HG03432 (cell line): ENCODE results near the gene DGKB.

Experiments
- ATAC-seq: cut with Tn5 transposase; IDR thresholded peaks from one replicate; pipeline ENCODE4 v1.9.1; 2021; ENCODE audit warnings: mild to moderate bottlenecking, moderate library complexity; ENCODE audit not compliant: unreplicated experiment

DGKB gene

DNA sequence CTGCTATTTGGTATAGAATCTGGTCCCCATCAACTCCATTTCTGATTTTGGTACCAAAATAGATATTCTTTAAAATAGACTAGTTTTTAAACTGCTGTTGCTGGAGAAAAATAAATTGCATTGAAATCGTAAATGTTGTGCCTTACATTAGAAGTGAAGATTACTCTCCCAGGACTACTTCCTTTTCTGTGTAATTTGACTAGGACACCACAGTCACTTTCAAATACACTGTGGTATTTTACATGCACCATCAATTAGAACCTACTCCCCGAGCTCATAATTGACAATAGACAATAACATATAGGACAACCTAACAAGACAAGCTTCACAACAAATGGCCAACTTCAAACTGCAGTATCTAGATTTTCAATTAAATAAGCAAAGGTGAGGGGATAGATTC, 211.5 kb downstream of the DGKB start:
- ATAC-seq: peak; percentile 54

DNA sequence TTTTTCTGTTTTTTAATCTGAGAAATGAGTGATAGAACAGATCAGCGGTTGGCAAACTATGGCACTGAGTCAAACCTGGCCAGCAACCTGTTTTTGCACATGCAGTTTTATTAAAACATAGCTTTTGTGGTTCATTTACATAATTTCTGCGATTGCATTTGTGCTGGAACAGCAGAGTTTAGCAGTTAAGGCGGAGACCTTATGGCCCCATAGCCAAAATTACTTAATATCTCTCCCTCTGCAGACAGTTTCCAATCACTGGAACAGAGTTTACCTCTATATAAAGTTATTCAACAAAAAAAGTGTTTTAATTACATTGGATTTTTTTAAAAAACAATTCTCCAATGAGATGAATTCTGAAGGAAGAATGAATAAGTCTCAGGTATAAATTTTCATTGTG, 212.1 kb downstream of the DGKB start:
- ATAC-seq: no peak

DNA sequence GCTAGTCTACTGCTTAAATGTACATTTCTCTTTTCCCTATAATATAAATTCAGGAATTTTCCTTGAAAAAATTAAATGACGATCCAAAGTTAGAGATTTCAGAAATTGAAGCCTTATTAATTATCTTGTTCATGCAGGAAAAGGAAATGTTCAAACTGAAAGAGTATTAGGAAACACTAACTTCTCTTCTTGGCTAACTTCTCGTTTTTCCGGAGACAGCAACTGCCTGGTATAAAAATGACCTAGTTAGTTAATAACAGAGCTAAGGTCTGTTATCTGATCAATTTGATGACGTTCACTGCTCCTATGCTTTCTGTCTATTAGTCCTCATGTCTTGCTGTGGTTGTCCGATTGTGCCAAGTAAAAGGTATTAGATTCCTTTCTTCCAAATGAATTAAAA, 212.5 kb downstream of the DGKB start:
- no peak for ATAC-seq

DNA sequence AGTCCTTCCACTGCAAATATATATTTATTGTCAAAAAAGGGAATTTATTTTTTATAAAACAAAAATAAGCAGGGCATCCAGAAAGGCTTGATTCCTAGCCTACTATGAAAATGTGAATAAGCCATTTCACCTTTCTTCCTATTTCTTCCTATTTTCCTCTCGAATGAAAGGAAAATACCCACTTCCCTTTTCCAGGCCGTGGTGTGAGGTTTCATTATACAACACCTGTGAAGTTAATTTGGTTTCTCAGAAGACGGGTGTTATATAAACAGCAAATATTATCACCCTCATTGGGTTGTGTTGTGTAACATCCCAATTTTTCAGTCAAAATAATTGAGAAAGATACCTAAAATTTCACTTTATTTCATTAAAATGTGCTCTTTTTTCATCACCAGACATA, 214.3 kb downstream of the DGKB start:
- no peak for ATAC-seq

DNA sequence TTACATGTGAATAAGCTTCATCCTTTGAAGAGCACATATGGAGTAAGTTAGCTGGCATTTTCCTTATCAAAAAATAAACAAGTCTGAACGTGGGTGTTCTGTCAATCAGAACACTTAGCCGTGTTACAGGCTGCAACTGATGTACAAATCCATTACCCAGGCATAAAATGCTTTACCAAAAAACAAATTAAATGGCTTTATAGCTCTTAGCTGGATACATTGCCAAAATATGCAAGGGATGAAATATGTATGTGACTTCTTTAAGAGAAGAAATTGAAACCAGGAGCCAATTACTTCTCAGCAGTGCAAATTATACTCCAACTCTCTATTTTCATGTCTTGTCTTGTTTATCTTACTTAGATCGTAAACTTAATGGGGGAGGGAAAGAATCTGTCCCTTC, 214.8 kb downstream of the DGKB start:
- no peak for ATAC-seq

DNA sequence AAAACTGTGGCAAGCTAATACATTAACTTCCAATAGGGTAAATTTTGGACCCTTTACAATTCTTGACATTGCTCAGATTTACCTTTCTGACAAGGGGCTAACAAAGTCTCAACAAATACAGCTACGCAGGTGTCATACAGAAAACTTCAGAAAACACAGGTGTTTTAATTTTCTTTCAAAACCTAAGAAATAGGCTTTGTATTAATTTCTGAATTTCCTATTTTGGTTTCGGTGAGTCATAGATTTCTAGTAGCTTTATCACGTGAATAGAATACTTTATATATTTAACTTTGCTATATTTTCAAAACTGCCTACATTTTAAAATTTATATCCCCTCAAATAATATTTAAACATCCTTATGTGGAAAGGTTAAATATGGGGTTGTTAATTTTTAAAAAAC, 215.3 kb downstream of the DGKB start:
- peak; percentile 35 for ATAC-seq

DNA sequence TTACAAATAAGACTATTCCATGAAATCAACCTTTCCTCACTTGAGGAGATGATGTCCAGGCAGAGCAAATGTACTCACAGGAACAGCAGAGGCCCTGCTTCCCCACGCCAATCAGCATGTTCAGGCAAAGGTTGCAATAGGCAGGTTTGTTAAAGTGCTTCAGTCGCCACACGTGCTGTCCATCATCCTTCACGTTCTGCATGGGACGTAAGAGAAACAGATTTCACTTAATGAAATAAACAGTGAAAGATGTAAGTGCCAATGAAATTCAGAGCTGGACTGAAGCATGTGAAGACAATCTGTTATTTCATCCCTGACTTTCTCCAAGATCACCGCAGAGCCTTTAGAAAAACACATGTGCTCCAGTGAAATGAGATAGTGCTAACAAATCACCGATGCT, 217.4 kb downstream of the DGKB start:
- no peak for ATAC-seq

DNA sequence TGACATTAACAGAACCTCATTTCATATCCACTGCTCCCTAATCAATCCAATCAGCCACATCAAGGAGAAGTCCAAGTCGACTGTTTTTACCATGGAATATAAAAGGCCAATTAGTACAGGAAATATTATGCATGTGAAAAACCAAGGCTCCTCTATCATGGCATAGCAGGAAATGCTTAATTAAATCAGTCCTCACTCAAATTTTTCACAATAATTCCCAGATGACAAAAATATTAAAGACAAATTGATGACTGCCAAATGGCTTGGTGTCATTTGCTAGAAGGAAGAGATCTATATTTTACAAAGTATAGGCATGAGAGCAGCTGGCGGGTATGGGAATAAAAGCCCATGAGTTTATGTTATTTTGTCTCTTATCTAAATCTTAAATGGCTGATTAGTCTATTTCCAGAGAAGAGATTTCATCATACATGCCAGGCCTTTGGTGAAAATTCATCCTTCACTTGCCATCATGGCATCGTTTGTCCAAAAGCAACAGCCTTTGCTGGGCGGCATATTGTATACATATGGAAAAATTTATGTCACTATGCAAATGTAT, 219.6 kb downstream of the DGKB start:
- ATAC-seq: no peak

DNA sequence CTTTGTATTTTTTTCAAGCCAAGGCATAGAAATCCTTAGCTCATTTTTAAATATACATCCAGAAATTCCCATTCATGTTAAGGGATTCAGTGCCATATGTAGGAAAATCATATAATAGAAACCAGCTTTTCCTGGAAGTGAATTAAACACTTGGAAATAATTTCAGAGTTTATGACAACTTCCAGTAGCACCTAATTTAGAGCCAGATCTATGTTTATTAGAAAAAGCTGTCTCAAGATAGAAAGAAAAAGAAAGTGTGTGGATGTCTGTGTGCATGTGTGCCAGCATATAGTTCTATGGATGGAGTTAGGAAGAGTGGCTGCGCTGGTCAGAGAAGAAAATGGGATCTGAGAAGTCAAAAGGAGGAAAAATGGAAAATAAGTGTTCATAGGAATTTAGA, 225.7 kb downstream of the DGKB start:
- no peak for ATAC-seq

DNA sequence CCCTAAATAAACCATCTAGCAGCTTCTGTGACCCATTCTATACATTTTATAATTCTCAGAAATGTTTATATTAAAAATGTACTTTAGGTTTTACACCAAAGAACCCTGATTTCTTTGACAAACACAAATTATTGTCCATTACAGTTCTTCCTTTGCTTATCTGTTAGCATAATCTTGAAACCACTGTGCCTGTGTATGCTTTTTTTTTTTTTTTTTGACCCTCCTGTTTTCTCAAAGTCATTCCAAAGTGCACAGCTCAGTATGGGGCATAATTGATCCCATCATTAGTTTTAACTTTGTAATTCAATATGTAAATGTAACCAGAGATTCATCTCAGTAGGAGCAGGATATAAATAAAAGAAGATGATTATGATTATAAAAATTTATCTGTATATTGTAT, 229.3 kb downstream of the DGKB start:
- ATAC-seq: no peak

DNA sequence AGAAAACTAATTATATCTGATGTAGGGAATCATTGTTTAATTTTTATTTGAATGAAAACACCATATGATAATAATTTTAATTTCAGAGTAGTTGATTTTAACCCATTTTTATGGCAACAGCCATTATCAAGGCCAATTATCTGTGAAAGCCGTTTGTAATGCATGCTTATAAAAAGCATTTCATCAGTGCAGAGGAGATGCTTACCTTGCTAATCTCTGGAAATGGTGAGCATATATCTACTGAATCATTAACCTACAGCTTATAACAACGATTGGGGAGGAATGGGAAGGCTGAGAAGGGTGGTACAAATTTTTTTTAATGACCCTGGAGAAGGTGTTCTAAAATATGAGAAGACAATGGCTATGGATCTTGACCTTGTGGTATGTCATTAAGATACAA, 235.6 kb downstream of the DGKB start:
- no peak for ATAC-seq

DNA sequence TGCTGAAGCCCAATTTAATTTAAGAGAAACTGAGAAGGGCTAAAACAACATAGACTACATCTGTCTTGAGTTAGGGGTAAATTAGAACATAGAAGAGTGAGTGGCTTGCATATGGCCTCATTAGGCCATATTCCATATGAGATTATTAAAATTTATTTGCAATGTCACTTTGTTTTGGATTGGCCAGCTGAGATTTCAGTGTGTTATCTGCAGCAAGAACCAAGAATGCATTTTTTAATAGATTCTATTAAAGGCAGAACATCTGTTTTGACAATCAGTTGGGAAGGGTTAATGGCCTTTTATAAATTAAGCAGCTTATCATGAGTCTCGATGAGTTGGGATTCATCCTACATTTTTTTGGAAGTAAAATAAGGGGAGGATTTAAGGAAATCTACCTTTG, 236.2 kb downstream of the DGKB start:
- no peak for ATAC-seq

DNA sequence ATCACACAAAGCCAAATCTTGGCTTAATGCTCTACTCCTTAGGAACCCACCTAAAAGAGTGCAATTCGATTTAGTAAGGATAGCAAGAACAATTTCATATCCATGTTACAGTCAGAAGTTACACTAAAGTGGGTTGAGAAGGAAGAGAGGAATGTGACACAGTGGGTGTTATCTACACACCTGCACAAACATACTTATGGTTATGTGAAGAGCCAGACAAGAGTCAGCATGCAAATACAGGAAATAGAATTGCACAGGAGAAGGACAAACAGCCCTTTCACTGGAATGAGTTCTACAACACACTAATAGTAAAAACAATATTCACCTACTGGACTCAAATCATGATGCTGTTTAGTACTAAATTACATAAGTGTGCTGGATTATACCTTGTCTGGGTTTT, 262.8 kb downstream of the DGKB start:
- no peak for ATAC-seq

DNA sequence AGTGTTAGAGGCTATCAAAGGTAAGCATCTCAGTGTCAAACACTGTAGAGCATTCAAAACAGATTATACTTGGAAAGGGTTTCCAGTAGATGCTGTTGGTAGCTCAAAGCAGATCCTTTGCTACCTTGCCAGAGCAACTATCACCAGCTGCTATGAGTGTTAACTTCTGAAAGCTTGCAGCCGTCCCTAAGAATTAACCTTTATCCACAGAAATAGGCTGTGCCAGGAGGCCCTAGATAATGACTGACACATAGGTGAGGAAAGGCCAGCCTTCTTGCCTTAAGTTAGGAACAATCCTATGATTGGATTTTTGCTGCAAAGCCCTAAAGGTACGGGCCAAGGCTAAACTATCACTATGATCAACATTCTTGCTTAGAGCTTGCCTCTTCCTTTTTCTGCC, 263.2 kb downstream of the DGKB start:
- no peak for ATAC-seq

DNA sequence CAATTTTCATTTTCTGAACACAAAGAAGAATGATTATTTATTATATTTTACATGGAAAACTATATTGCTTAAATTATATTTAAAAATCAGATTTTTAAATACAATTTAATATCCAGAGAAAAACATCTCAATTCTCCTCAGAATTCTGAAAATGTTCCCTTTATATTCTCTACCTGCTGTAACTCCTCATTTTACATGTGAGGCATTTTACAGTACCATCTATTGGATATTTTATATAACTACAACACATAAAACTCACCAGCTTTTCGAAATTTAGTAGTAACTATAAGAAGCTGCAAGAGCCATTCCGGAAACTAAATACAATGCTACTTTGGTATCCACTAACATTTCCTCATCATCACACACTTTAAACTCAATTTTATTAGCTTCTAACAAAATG, 264.6 kb downstream of the DGKB start:
- ATAC-seq: no peak

DNA sequence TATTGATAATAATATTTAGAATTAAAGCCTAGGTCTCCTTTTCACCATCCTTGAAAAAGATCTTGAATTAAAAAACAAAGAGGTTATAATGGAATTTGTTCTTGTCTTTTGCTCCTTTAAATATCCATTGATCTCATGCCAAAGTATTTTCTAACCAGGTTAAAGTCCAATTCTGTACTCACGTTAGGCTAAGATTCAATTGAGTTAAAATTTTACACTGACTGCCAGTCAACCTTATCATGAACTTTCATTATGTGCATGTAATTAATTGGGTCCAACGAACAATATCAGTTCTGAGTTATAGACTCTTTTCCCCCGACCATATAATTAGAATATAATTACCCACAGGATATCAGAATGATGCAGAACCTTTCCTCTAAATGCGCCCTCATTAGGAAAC, 266.6 kb downstream of the DGKB start:
- no peak for ATAC-seq

DNA sequence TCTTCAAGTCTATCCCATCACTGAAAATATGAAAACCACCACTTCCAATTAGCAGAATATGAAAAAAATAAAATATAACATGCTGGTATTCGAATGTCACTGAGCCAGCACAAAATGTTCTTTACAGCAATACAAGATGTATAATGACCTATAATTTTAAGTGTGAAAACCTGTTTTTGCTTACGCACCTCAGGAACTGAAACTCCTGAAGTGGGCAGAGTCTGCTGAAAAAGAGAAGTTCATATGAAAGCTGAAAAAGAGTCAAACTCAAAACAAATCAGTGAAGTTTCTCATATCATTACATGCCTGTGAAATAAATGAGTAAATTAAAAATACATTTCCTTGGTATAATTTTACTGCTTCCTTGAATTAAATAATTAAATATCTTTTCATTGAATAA, 272.5 kb downstream of the DGKB start:
- peak; percentile 69 for ATAC-seq

DNA sequence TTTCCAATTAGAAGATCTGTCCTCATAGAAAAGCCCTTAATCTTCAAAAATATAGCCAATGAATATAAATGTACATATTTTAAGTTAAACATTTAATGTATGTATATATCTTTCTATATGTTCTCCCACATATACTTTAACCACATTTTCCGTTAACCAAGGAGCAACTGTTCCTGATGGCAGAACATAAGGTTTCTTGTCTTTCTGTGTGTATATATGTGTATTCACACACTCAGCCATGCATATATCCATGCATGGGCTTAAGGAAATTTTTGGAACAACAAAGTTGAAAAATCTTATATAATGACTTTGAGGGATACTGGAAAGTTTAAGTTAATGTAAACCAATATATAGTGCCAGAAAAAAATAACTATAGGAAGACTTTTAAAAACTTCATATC, 274.0 kb downstream of the DGKB start:
- ATAC-seq: no peak

DNA sequence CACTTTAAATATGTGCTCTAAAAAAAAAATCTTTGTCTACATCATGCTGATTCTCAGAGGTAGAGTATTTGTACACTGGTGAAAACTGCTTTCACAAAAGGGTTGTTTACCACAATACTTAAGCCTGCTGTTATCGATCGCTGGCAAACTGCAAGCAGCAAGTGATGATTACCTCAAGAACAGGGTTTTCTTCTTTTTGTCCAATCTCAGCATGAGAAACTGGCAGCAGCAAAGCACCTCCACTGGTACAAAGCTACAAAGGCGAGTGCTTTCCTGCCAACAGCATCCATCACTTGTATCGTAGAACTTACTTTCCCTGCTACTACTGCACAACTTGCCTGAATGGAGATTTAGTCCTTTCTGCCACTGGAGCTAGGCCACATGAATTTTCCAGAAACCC, 276.5 kb downstream of the DGKB start:
- ATAC-seq: no peak

DNA sequence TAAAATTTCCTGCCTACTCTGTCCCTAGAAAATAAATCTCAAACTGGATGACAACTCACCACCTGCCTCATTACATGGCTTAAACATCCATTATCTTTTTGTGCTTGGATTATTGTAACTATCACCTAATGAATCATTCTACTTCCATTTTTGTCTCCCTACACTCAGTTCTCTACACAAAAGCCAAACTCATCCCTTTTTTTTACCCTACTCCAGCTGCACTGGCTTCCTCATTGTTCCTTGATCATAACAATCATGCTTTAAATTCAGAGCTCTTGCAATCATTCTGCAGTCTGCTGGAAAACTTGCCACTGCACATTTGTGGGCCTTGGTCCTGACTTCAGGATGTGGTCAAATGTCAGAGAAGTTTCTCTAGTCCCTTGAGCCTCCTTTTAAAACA, 280.0 kb downstream of the DGKB start:
- ATAC-seq: no peak

DNA sequence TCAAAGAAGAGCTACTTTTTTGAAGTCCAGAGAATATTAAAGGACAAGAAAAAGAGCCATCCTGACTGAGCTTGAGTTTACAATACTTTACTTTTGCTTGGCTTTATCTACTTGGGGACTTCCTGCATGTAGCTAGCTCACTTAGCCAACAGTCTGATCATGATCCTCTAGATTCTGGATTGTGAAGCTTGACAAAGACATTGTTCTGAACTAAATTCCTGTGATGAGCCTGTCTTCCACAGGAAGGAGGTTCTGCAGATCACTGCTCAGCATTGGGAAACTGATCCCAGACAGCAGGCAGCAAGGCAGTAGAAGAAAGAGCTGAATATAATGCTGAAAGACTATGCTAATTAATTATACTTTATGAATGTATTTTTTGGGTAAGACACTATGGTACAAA, 296.4 kb downstream of the DGKB start:
- no peak for ATAC-seq

DNA sequence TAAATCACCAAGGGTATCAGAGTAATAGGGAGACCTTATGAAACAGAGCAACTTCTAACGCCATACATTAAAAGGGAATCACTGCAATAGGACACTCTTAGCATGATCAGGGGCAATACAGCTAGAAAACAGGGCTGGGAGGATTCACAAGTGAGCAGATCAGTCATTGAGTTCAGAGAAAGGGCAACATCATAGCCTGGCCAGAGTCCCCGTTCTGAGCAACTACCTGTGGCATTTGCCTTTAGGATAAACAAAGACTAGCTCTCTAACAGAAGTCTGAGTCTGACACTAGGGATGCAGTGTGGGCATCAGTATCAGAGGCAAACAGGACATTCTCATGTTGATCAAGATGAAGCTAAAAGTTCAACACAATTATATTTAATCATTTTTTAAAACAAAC, 297.9 kb downstream of the DGKB start:
- no peak for ATAC-seq

DNA sequence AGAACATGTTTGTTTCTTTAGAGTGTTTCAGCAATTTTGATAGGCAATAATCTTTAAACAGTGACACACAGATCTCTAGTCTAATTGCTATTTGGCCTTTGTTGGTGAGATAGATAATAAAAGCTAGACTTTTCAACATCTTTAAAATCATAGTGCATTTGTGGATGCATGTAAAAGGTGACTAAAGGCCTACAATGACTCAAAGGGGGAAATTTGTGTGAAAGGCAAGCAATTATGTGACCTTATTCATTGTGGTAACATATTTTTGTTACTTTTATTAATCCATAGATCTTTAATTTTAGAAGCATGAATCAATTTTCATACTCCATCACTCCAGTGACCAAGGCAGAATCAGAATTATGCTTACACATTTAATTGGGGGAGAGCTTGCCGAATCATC, 299.7 kb downstream of the DGKB start:
- no peak for ATAC-seq
